ENCODE results near the gene SDR42E1. TPM values are rescaled to one million over a fixed set of nuclear protein-coding genes. Genes with fewer than 3 reads are reported as not detected.

The SDR42E1 gene
- total and polyA plus RNA-seq, 2 donors (not counting 3 experiments of a cell fraction or from before 2014, with no cell fraction given), result 0.08 TPM; not detected in 1

- dilution Hi-C loops (cut with MboI; ENCODE audit: extremely low pct_ligation_motif_present, low sequenced_read_pairs) (no loop called here), intact Hi-C loops (cut with micrococcal nuclease) (no loop called here)
- H2AFZ ChIP-seq (ENCODE audit: low read depth, low read length), result no peak overlapping the region
- H3K27ac ChIP-seq (ENCODE audit: insufficient read depth, low read depth, low read length), result no peak overlapping the region
- ChIA-PET POLR2A (no interaction called here), CTCF (interaction anchor here (1.3 kb wide), 1 partner anchor 183 kb away, joined by 6 read pairs; no protein-coding TSS in a partner anchor)
- no peak for TF ChIP-seq FOS (IDR thresholded peaks at IDR 0.05; ENCODE audit: borderline replicate concordance, insufficient read depth, low read length)
- TF ChIP-seq JUN (IDR thresholded peaks at IDR 0.05; ENCODE audit: borderline replicate concordance, insufficient read depth, insufficient read length, low read depth), result no peak
- TF ChIP-seq MYC (IDR thresholded peaks at IDR 0.05; ENCODE audit: low read depth, low read length), result no peak
- no peak for TF ChIP-seq EZH2 (IDR thresholded peaks at IDR 0.05; ENCODE audit: borderline replicate concordance, low read depth, low read length, severe bottlenecking)
- no peak overlapping the region for H3K4me2 ChIP-seq (ENCODE audit: insufficient read depth, low read length)
- H3K27me3 ChIP-seq (ENCODE audit: control insufficient read depth in 2 of 2, insufficient read depth in 2 of 2, low read length in 2 of 2), result peaks cover 8 to 12% of the 10 kb centered on the region in 2 experiments
- no peaks in the 10 kb centered on the region for H3K4me1 ChIP-seq (ENCODE audit: control insufficient read depth, extremely low read depth, insufficient read depth, low read length)
- H3K9me3 ChIP-seq (replicated peaks; ENCODE audit: control insufficient read depth, insufficient read depth, low read length), result no peaks in the 10 kb centered on the region
- no peak overlapping the region for H3K9ac ChIP-seq (replicated peaks; ENCODE audit: extremely low read depth, insufficient read depth, low read length)
- H3K9me1 ChIP-seq (replicated peaks; ENCODE audit: control insufficient read depth, extremely low read depth, insufficient read depth, low read length), result no peaks in the 10 kb centered on the region
- H4K20me1 ChIP-seq (replicated peaks; ENCODE audit: control insufficient read depth, extremely low read depth, insufficient read depth, low read length), result no peaks in the 10 kb centered on the region
- BruUV-seq (replicated peaks), result no TSS peak
- H3K4me3 ChIP-seq (replicated peaks in 1 of 3; ENCODE audit: insufficient read depth in 1 of 3, low read depth in 1 of 3, low read length in 3 of 3), result no peak overlapping the region
- H3K79me2 ChIP-seq (ENCODE audit: control insufficient read depth, insufficient read depth, low read length), result no peaks in the 10 kb centered on the region
- DNase-seq (ENCODE audit: low read depth, low spot score), result no peak
- H3K36me3 ChIP-seq (ENCODE audit: control insufficient read depth in 2 of 2, extremely low read depth in 1 of 2, insufficient read depth in 2 of 2, low read length in 2 of 2), result no peaks in the 10 kb centered on the region
- no peak for FAIRE-seq
These were observed 35.7 kb upstream of the SDR42E1 start for GRCh38 chr16:82046941-82047340.

GRCh38 chr16:82046541-82046940 is 35.3 kb upstream of the SDR42E1 start:
- Histone ChIP-seq H3K79me2 (ENCODE audit: control insufficient read depth, insufficient read depth, low read length) (no peaks in the 10 kb centered on the region), H4K20me1 (replicated peaks; ENCODE audit: control insufficient read depth, extremely low read depth, insufficient read depth, low read length) (no peaks in the 10 kb centered on the region), H3K4me2 (ENCODE audit: insufficient read depth, low read length) (no peak overlapping the region), H3K27me3 (ENCODE audit: control insufficient read depth in 2 of 2, insufficient read depth in 2 of 2, low read length in 2 of 2) (peaks cover 8 to 12% of the 10 kb centered on the region in 2 experiments), H3K9me1 (replicated peaks; ENCODE audit: control insufficient read depth, extremely low read depth, insufficient read depth, low read length) (no peaks in the 10 kb centered on the region), H2AFZ (ENCODE audit: low read depth, low read length) (no peak overlapping the region), H3K36me3 (ENCODE audit: control insufficient read depth in 2 of 2, extremely low read depth in 1 of 2, insufficient read depth in 2 of 2, low read length in 2 of 2) (no peaks in the 10 kb centered on the region), H3K27ac (ENCODE audit: insufficient read depth, low read depth, low read length) (no peak overlapping the region), H3K9ac (replicated peaks; ENCODE audit: extremely low read depth, insufficient read depth, low read length) (no peak overlapping the region), H3K9me3 (replicated peaks; ENCODE audit: control insufficient read depth, insufficient read depth, low read length) (no peaks in the 10 kb centered on the region), H3K4me1 (ENCODE audit: control insufficient read depth, extremely low read depth, insufficient read depth, low read length) (no peaks in the 10 kb centered on the region), H3K4me3 (replicated peaks in 1 of 3; ENCODE audit: insufficient read depth in 1 of 3, low read depth in 1 of 3, low read length in 3 of 3) (no peak overlapping the region)
- BruUV-seq (replicated peaks), result no TSS peak
- intact Hi-C loops (cut with micrococcal nuclease), result no loop called here
- no peak for FAIRE-seq
- dilution Hi-C loops (cut with MboI; ENCODE audit: extremely low pct_ligation_motif_present, low sequenced_read_pairs), result no loop called here
- no peak for TF ChIP-seq GATA2 (IDR thresholded peaks at IDR 0.05; ENCODE audit: insufficient read depth, insufficient read length, low read depth, low read length)
- TF ChIP-seq MYC (IDR thresholded peaks at IDR 0.05; ENCODE audit: low read depth, low read length), result no peak
- TF ChIP-seq MAX (IDR thresholded peaks at IDR 0.05; ENCODE audit: insufficient read depth, insufficient read length), result no peak
- TF ChIP-seq JUN (IDR thresholded peaks at IDR 0.05; ENCODE audit: borderline replicate concordance, insufficient read depth, insufficient read length, low read depth), result no peak
- no peak for TF ChIP-seq POLR2AphosphoS5 (IDR thresholded peaks at IDR 0.05; ENCODE audit: insufficient read depth, low read depth, low read length)
- TF ChIP-seq FOS (IDR thresholded peaks at IDR 0.05; ENCODE audit: borderline replicate concordance, insufficient read depth, low read length), result no peak
- no peak for TF ChIP-seq CTCF (IDR thresholded peaks at IDR 0.05; ENCODE audit: extremely low read depth in 1 of 2, insufficient read depth in 1 of 2, low read depth in 1 of 2, low read length in 2 of 2)
- TF ChIP-seq POLR2A (IDR thresholded peaks at IDR 0.05; ENCODE audit: low read depth, low read length), result no peak
- no peak for TF ChIP-seq EZH2 (IDR thresholded peaks at IDR 0.05; ENCODE audit: borderline replicate concordance, low read depth, low read length, severe bottlenecking)
- CTCF ChIA-PET, result interaction anchor here (0.8 kb wide), 1 partner anchor 184 kb away, joined by 3 read pairs; no protein-coding TSS in a partner anchor
- POLR2A ChIA-PET, result no interaction called here
- DNase-seq (ENCODE audit: low read depth, low spot score), result no peak
